G401 (cell line): ENCODE data around the gene PIK3R5. TPM values are rescaled to one million over a fixed set of nuclear protein-coding genes. Genes with fewer than 3 reads are reported as not detected.
"Not testable (repeated sequence)": the region's sequence is repeated elsewhere in the genome, so short reads cannot be mapped to it uniquely, and the experiment has no call there.

Experiments
- DNase-seq: peaks from one replicate; pipeline ENCODE4 v3.0.0-alpha.2; 2015; ENCODE audit warnings: low spot score
- in situ Hi-C: cut with HindIII; loops from 2 replicates; pipeline ENCODE4 v1.10.0; 2016; ENCODE audit warnings: low sequenced_read_pairs, mixed read lengths
- total RNA-seq: library from RNA; depleted of rRNA; stranded (reverse); fragments of >200 nt; shearing (Covaris generic); gene quantifications from 2 replicates; pipeline ENCODE4 v1.2.3, GENCODE V29; 2014

The PIK3R5 gene
- total RNA-seq, 1 experiment from 2014 or later: 0.07 TPM

DNA sequence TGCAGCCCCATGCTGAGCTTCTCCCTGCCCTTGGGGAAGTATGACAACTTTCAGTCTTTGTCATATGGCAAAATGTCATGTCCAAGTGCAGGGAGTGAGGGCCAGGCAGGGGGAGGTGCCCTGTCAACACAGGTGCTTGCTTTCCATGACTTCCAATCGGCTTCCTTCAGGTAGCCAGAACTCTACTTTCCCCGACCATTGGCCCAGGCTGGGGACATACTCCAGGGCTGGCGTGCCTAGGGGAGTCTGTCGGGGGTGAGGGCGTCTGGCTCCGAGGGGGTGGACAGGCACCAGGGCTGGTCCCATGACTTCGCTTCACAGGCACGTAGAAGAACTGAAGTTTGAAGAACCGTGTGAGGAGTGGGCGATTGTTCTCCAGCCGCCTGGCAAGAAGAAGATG is 78.2 kb downstream of the PIK3R5 start:
- no peak for DNase-seq
- in situ Hi-C loops: no loop called here

DNA sequence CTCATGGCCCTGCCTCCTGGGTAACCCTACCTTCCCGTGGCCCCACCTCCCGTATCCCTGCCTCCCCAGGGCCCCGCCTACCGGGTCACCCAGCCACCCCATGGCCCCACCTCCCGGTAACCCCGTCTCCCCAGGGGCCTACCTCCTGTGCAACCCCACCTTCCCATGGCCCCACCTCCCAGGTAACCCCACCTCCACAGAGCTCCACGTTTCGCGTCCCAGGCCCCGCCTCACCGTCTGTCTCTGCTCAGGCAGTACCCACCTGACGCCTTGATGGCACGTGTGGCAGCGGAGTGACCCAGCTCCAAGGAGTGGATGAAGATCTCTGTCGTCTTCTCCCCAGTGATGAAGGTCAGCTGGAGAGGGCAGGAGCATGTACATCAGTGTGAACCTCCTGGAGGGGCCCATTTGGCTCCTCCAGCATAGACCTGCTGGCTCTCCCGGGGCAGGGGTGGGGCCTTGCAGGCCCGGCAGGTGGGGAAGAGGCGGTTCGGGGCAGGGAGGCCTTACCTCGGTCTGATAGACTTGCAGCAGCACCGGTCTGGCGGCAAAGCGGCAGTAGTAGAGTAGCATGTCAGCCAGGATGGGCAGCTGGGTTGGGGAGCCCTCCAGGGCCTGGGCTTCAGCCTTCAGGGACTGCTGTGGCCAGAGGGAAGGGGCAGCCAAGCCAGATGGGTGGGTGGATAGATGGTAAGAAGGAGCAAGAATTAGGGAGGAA is 79.4 kb downstream of the PIK3R5 start:
- no peak for DNase-seq

DNA sequence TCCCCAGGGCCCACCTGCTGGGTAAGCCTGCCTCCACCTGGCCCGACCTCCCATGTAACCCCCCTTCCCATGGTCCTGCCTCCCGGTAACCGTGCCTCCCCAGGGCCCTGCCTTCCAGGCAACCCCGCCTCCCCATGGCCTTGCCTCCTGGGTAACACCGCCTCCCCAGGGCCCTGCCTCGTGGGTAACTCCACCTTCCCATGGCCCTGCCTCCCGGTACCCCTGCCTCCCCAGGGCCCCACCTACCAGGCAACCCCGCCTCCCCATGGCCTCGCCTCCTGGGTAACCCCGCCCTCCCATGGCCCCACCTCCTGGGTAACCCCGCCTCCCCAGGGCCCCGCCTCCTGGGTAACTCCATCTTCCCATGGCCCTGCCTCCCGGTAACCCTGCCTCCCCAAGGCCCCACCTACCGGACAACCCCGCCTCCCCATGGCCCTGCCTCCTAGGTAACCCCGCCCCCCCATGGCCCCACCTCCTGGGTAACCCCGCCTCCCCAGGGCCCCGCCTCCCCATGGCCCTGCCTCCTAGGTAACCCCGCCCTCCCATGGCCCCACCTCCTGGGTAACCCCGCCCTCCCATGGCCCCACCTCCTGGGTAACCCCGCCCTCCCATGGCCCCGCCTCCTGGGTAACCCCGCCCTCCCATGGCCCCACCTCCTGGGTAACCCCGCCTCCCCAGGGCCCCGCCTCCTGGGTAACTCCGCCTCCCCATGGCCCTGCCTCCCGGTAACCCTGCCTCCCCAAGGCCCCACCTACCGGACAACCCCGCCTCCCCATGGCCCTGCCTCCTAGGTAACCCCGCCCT is 80.1 kb downstream of the PIK3R5 start:
- in situ Hi-C loops, DNase-seq: not testable (repeated sequence)

More for the DNA sequence above, 79.4 kb downstream of the PIK3R5 start:
- in situ Hi-C loops: no loop called here

DNA sequence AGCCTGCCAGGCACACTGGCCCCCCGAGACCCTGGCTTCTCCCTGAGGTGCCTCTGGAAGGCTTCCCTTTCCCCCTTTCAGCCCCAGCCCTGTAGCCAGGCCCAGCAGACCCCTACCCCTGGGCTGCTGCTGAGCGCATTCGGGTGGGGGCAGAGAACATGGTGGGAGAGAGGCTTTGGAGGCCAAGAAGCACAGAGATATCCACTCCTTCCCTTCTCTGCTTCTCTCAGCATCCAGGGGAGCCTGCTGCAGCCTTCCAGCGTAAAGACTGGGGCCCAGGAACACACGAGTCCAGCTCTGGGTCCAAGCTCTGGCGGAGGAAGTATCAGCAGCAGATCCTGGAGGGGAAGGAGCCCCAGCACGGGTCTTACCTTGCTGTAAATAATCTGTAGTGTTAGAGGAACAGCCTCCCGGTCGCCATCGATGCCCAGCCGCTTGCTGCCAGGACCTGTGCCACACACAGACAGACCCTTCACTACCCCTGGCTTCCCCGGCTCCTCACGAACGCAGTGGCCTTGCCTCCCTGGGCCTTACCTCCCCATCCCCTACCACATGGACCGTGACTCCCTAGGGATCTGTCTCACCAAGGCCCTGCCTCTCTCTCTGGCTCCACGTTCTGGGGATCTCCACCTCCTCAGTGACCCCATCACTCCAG is 81.0 kb downstream of the PIK3R5 start:
- no peak for DNase-seq
- in situ Hi-C loops: no loop called here

DNA sequence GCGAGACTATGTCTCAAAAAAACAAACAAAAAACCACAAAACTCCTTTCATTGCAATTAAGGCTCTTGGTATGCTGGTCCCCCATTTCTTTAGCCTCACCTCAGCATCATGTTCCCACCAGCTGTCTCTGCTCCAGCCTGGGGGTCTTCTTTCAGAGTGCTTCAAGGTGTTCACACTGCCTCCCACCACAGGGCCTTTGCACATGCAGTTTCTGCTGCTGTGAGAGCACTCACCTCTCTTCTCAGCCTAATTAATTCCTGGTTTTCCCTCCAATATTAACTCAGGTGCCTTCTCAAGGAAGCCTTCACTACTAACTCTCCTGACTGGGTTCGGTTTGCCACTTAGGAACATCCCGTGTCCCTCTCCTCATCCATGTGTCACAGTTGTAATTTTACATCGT is 82.2 kb downstream of the PIK3R5 start:
- DNase-seq: no peak
- in situ Hi-C loops: no loop called here

DNA sequence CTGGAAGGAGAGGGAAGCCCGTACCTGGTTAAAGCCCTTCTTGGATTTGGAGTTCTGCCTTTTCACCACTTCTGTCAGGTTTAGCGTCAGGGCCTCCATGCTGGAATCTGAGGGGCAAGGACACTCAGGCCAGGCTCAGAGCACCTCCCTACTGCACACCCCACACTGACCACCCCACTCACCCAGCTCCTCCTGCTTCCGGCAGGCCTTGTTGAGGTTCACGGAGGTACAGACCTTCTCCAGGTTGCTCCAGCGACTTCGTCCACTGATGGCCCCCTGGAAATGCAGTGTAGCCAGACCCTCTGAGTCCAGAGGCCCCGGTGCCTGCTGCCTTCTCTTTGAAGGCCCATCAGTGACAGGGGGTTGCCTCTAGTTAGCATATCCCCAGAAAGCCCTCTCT is 83.9 kb downstream of the PIK3R5 start:
- no peak for DNase-seq
- in situ Hi-C loops: no loop called here

DNA sequence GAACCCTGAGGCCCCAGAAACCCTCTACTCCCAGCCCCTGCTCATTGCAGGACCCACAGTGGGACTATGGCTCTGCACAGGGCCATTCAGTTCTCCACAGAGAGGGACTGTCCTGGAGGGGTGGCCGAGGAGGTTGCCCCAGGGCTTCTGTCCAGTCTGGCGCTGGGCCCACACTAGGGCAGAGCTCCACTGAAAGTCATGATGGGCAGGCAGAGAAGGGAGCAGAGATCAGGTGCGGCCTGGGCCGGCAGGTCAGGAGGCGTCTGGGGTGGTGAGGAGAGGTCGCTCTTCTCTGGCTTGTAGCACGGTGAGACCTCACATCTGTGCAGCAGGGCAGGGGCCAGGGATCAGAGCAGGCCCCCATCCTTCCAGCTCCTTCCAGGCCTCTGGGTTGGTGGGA is 85.0 kb downstream of the PIK3R5 start:
- in situ Hi-C loops: no loop called here
- DNase-seq: no peak

DNA sequence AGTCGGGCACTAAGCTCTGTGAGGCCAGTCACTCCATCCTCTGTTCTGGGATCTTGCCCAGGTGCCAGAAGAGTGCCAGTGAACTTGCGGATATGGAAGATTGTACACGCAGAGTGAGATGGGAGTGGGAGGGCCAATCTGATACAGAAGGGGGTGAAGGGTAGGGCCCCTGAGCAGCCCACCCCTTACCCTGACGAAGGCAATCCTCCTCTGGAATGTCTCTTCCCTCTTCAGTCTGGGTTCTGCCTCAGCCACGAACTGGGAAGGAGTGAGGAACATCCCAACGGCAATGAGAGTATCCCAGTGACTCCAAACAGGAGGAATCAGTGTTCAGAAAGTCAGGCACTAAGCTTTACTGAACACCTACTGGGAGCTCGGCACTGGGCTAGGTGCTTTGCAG is 86.1 kb downstream of the PIK3R5 start:
- in situ Hi-C loops: no loop called here
- no peak for DNase-seq

DNA sequence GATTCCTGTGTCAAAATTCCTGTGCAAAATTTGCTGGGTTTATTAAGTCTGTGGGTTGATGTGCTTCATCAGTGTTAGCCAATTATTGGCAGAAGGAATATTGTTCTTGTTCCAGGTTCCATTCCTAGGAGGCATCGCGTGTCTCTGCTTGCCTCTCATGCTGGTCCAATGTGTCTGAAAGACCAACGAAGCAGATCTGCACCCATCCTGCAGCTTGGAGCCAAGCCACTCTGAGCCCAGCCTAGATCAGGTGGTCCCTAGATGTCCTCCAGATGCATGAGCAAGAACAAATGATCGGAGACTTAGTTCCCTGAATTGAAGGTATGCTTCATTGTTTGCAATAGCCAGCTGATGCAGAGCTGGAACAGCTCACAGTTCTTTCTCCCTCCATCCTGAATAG is 87.5 kb downstream of the PIK3R5 start:
- in situ Hi-C loops: no loop called here
- DNase-seq: no peak

DNA sequence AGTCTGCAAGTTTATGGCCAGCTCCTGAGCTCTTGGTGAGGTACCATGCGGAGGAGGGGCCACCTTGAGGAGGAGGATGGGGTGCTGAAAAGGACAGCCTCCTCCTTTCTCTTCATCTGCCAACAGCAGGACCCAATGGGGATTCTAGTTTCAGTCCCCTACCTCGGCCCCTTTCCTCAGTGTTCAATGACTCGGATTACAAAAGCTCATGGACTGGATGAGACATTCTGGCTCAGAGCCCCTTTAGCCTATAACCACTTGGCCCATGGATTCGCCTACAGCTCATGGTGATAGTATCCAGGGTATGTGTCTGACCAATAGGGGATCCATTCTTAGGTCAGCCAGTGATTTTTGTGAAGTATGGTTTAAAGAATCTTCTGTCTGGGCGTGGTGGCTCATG is 89.5 kb downstream of the PIK3R5 start:
- in situ Hi-C loops: no loop called here

DNA sequence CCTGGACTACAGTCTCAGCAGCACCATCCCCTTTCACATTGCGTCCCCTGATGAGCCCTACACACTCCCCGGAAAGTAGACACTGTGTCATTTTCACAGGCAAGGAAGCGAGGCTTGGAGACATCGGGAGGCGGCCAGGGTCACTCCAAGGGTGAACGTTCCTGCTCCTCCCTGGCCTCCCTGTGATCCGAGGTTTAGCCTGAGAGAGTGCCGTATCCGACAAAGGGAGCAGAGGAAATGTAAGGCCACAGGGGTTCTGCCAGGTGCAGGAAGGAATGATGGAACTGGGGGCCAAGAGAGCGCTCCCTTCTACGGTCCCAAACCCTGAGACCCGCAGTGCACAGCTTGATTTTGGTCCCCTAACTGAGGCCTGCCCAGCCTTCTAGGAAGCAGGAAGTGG is 90.1 kb downstream of the PIK3R5 start:
- no peak for DNase-seq
- in situ Hi-C loops: no loop called here

More for the DNA sequence above, 89.5 kb downstream of the PIK3R5 start:
- no peak for DNase-seq

DNA sequence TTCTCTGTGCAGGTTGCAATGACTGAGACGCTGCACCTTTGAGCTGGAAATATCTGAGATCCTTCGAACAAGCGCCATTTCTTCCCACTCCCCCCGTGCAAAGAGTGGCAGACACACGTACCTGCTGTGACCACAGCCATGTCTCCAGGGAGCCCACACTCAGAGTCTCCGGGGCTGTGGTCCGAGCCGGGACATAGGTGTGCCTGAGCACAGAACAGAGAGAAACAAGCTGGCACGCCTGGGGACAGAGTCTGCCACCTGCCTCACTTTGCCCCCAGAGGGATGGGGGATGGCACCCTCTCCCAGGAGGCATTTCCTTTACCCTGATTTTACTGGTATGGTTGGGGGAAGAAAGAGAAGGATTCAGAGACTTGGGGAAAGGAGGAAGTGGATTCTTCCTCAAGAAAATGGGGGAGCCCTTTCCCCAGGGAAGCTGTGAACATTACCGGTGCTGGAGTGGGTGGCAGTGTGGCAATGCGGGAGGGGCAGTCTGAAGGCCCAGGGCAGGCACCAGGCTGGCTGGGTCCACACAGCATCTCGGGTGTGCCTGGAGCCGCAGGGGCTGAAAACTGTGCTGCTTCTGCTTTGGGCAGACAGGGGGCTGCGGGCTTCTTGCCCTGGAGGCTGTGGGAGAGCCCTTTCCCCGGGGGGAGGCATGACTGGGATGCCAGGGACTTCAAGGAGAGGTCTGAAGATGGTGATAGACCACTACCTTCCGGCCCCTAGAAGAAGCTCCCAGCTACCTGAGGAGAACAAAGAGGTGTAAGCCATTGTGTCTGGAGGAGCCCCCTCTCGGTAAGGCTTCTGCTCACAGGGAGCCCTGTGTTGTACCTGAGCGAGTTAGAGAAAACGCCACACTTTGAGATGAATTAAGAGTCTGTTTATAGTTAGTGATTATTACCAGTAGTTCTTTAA is 91.4 kb downstream of the PIK3R5 start:
- no peak for DNase-seq
- in situ Hi-C loops: no loop called here

DNA sequence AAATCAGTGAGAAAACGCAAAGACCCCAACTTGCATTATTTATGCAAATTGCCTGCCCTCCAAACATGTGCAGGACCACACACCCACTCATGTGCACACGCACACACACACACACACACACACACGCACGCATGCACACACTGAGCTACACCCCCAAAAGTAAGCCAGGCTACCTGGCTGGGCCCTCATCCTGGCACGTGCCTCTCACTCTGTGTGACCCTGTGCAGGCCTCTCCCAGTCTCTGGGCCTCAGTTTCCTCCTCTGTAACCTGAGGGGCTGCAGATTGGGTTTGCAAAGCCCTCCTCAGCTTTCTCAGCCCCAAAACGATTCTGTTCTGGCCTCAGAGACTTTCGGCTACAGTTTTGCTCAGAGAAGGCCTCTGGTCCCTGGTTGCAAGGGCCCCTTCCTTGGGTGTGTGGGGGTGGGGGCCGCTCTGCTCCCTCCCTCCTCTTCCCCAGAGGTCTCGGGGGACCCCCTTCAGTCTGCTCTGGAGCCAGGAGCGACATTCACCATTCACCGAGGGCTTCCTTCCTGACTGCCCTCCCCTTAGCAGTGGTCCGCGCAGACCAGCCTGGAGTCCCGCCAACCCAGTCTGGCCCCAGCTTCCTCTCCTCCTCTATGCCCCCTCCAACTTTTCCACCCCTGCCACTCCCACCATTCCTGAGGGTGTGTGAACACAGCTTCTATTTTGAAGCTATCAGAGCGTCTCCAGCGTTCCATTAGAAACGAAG is 92.6 kb downstream of the PIK3R5 start:
- in situ Hi-C loops: no loop called here
- DNase-seq: no peak

DNA sequence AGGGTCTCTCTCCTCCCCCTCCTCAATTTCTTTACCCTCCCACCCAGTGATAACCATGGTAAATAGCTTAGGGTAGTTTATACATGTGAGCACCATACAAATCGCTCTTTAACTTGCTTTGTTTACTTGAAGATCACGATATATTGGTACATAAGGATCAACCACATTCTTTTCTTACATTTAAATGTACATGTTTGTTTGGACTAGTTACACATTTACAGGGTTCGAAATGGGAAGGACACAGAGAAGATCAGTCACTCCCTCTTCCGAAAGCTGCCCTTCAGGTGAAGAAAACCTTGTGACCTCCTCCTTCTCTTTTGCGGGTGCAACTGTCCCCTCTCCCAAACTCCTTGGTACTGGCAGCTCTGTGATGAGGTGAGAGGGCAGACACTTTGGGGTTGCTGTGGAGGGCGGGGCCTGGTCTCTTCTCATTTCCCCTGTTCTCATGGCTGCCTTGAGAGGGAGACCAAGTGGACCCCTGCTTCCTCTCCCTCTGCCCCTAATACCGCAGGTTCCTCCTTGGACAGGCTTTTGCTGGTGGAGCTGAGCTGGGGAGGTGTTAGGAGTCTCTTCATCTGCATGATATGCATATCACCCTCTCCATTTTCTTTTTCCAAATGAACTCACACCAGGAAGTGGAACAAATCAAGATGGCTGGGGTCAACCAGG is 93.3 kb downstream of the PIK3R5 start:
- in situ Hi-C loops: no loop called here
- DNase-seq: no peak

DNA sequence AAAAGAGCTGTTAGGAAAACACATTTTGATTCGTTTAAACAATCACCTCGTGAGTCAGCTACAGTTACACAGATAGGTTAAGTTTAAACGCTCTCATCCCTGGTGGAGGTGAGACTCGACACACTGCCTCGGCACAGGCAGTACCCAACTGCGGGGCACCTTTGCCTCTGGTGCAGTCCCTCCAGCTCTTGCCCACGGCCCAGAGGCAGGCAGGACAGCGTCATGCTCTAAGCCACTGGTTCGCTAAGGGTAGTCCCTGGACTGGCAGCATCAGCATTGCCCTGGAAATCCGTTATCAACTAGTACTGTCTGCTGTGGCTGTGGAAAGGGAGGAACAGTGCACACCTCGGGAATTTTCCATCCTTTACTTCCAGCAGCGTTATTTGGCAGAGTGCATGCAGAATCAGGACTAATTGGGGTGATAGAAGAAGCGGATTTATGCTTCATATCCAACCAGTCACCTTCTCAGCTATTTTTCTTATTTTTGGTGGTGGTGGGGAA is 94.4 kb downstream of the PIK3R5 start:
- no peak for DNase-seq
- in situ Hi-C loops: no loop called here

DNA sequence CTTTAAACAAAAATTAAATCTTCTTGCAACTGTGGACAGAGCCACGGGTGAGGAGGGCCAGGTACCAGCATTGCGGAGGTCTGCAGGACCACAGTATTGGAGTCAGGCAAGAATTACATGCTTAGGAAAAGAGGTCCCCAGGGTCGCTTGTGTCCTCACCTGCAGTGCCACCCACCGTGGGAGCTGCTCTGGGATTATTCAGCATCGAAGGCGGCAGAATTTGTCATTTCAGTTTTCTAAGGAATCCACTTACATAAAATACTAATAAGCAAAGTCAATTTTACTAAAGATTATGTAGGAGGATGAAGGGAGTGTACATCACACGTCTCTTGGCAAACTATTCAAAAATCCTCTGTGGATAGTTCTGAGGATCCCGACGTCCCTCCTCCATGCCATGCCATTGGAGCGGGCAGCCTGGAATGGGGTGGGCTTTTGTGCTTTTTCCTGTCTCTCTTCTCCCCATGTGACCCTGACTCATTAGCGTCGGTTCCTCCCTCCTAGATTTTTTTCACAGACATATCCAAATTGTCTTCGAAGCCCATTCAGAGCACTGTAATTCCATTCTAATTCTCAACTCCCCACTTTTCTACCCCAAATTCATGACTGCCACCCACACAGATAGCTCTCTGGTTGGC is 95.0 kb downstream of the PIK3R5 start:
- DNase-seq: no peak
- in situ Hi-C loops: no loop called here

DNA sequence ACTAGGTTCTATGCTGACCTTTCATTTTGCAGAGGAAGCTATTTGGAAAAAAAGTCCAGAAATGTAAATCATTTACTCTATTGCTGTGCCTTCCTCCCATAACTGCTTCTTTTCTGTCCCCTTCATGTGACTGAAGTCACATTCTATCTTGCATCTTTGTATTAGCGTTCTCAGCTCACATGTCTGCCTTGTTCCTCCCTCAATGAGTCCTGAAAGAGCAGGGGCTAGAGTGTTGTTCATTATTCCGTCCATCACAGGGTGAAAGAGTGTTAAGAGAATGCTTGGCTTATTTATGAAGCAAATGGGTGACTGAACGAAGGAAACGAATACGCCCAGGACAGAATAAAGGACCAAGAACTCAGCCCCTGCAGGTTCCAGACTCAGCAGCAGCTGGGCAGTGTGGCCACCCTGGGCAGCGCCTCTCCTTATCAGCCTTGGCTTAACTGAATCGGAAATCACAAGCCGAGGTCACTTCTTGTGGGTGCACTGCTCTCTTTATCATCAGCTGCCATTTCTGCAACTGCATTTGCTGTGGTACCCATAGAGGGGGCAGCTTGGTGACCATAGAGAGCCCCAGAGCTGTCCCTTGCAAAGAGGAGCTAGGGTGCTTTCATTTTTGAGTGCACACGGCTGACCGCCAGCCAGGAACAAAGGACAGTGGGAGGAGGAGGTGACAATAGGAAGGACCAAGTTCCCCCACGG is 96.2 kb downstream of the PIK3R5 start:
- in situ Hi-C loops: no loop called here
- no peak for DNase-seq
